ENCODE measurements around the gene FRRS1.
A peak's percentile ranks its signal among the peaks of the same experiment; 100 is the strongest.

FRRS1 gene

DNA sequence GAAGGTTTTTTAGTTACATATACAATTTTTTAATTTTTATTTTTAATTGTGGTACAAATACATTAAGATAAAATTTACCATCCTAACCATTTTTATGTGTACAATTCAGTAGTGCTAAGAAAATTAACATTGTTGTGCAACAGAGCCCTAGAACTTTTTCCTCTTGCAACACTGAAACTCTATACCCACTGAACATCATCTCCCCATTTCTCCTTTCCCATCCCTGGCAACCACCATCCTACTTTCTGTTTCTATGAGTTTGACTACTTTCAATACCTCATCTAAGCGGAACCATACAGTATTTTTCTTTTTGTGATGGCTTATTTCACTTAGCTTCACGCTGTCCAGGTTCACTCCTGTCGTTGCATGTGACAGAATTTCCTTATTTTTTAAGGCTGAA, 66.4 kb downstream of the FRRS1 start:
- H3K4me3 ChIP-seq (ENCODE audit: low read depth, low read length): no peak overlapping the region
- TF ChIP-seq, protein P1, sequence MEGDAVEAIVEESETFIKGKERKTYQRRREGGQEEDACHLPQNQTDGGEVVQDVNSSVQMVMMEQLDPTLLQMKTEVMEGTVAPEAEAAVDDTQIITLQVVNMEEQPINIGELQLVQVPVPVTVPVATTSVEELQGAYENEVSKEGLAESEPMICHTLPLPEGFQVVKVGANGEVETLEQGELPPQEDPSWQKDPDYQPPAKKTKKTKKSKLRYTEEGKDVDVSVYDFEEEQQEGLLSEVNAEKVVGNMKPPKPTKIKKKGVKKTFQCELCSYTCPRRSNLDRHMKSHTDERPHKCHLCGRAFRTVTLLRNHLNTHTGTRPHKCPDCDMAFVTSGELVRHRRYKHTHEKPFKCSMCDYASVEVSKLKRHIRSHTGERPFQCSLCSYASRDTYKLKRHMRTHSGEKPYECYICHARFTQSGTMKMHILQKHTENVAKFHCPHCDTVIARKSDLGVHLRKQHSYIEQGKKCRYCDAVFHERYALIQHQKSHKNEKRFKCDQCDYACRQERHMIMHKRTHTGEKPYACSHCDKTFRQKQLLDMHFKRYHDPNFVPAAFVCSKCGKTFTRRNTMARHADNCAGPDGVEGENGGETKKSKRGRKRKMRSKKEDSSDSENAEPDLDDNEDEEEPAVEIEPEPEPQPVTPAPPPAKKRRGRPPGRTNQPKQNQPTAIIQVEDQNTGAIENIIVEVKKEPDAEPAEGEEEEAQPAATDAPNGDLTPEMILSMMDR (IDR thresholded peaks at IDR 0.05; ENCODE audit: borderline replicate concordance, insufficient read depth, low read depth, low read length): no peak

DNA sequence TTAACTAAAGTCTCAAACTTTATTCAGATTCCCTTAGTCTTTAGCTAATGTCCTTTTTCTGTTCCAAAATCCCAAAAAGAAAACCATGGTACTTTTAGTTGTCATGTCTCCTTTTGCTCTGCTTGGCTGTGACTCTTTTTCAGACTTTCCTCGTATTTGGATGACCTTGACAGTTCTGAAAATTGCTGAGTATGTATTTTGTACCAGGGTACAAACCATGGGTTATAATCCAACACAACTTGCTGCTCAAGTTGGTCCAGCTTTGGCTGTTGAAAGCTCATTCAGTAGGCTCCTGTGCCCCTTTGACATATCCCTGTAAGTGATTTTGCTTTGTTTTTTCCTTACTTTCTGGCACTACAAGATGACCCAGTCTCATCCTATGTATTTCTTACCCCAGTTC, 68.9 kb downstream of the FRRS1 start:
- TF ChIP-seq, protein P1 (IDR thresholded peaks at IDR 0.05; ENCODE audit: borderline replicate concordance, insufficient read depth, low read depth, low read length): no peak
- no peak overlapping the region for H3K4me3 ChIP-seq (ENCODE audit: low read depth, low read length)

DNA sequence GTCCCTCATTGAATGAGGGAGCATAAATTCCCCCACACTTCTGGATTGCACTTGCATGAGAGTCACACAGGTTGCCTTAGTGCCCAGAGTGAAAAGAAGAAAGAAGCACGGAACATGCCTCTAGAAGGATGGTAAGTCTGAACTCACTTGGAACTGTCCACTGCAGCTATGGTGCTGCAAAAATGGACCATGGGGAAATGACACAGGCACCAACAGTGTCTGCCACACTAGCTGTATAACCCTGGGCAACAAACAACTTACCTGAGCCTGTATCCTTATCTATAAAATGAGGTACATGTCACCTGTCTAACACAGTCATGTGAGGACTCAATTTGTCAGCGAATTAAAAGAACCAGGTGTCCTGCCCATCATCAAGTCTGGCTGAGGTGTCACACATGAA, 69.8 kb downstream of the FRRS1 start:
- TF ChIP-seq, protein P1 (IDR thresholded peaks at IDR 0.05; ENCODE audit: borderline replicate concordance, insufficient read depth, low read depth, low read length): no peak

DNA sequence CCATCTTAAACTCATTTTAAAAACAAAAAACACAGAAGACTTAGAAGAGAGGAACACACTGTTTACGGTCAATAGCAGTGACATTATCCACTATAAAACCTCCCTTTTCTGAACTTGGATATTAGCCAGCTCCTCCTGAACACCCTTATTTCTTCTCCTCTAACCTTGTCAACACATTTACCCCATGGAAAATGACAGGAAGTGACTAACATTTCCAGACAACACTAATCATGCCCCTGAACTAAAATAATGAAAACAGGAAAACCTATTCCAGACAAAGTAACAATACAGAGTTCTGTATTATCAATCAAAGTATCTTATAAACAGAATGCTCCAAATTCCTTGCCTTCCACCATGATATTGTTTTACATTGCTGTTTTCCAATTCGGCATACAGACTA, 75.3 kb downstream of the FRRS1 start:
- H3K4me3 ChIP-seq (ENCODE audit: low read depth, low read length): no peak overlapping the region
- TF ChIP-seq, protein P1 (IDR thresholded peaks at IDR 0.05; ENCODE audit: borderline replicate concordance, insufficient read depth, low read depth, low read length): no peak

More for the DNA sequence above, 69.8 kb downstream of the FRRS1 start:
- no peak overlapping the region for H3K4me3 ChIP-seq (ENCODE audit: low read depth, low read length)

DNA sequence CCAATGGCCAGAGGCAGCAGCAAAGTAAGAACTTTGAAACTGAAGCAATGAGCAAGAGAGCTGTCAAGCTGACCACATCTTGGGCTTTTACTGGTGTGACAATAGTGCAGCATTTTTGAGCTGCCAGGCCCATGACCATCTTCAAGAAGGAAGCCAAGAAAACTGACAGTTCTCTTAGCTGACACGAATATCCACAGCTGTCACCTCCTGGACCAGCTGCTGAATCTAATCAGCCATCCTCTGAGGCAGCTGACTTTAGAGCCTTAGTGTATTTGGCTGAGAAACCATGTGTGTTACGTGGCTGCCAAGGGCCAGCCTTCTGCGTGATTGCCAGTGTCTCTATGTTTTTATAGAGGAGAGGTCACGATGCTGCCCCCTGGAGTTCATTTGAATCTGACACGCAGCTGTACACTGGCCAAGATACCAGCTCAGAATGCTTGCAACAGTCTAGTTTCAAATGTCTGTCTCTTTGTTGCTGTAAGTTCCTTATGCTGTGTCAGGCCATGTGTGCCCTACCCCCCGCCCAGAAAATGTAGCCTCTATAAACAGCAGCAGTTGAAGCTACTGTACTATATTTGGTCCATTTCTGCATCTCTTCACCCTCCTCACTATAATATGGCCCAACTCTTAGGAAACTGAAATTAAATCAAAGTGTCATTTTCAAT, 80.8 kb downstream of the FRRS1 start:
- H3K4me3 ChIP-seq (ENCODE audit: low read depth, low read length): no peak overlapping the region
- TF ChIP-seq, protein P1 (IDR thresholded peaks at IDR 0.05; ENCODE audit: borderline replicate concordance, insufficient read depth, low read depth, low read length): peak; percentile 76

DNA sequence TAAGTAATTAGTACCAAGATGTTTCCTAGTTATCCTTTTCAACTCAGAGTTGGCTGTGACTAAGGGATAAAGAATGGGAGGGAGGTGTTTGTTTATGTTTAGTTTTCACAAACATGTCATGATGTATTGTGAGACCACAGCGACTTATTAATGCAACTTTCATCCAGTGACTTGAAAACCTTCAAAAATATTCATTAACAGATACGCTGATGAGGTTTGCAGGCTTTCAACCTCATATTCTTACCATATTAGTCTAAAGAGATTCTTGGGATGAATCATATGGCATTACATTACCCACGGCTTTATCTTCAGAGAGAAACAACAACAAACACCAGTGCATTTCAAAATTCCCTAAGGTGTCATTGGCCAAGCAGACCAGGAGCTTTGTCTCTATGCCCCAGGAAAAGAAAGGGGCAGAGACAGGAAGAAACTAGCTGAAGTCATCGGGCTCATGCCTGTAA, 84.1 kb downstream of the FRRS1 start:
- TF ChIP-seq, protein P1 (IDR thresholded peaks at IDR 0.05; ENCODE audit: borderline replicate concordance, insufficient read depth, low read depth, low read length): no peak
- H3K4me3 ChIP-seq (ENCODE audit: low read depth, low read length): no peak overlapping the region

DNA sequence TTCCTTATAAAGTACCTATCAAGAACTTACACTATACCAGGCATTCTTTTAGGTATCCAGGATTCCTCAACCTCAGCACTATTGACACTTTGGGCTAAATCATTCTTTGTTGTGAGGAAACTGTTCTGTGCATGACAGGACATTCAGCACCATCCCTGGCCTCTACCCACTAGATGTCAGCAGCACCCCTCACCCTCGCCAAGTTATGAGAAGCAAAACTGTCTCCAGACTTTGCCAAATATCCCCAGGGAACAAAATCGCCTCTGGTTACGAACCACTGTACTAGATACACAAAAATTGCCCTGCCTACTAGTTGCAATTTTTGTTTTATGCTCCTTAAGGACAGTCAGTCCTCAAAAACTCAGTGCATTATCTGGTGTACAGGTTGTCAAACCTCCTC, 84.9 kb downstream of the FRRS1 start:
- no peak overlapping the region for H3K4me3 ChIP-seq (ENCODE audit: low read depth, low read length)
- TF ChIP-seq, protein P1 (IDR thresholded peaks at IDR 0.05; ENCODE audit: borderline replicate concordance, insufficient read depth, low read depth, low read length): no peak

Measured in GM12875 (cell line).